ENCODE data around the gene DPH7. TPM values are rescaled to one million over a fixed set of nuclear protein-coding genes. Genes with fewer than 3 reads are reported as not detected.
A peak's percentile ranks its signal among the peaks of the same experiment; 100 is the strongest.

DPH7 gene
- total and polyA plus RNA-seq, 7 donors, result 6.5 to 43.6 (median 28.9) TPM

DNA sequence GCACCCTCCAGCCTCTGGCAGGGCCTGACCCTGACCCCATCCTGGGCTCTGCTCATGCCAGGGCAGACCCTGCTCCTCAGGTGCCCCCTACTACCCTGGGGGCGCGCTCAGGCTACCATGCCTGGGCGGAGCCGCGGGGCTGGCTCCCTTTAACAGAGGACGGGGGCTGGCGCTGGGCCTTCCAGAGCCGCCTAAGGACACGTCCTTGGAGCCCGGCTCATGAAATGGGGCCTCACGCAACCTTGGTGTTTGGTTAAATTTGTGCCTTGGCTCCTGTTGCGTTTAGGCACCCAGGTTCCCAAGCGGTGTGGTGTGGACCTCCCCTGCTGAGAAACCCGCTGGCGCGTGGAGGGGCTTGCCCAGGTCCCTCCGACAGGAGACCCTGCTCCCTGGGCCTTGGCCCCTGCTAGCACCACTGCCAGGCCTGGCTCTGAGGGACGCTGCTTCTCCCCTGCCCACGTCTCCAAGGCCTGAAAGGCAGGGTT is 36.7 kb upstream of the DPH7 start:
- no peaks in the 10 kb centered on the region for H3K27me3 ChIP-seq
- intact Hi-C loops (cut with DNase I), result loop anchor here (5.0 kb wide), 1 partner anchor 38 kb away; the partner anchor contains the start of gene DPH7
- no peak overlapping the region for H3K4me3 ChIP-seq
- WGBS, 2 donors, result 94 to 95% methylated on average over 19 of the region's 19 CpGs
- H3K36me3 ChIP-seq, result peaks cover 15 to 35% (median 20%) of the 10 kb centered on the region in 4 donors
- TF ChIP-seq POLR2AphosphoS5 (IDR thresholded peaks at IDR 0.05) (no peak), EP300 (IDR thresholded peaks at IDR 0.05) (no peak), POLR2A (IDR thresholded peaks at IDR 0.05) (no peak)
- TF ChIP-seq, protein P1, sequence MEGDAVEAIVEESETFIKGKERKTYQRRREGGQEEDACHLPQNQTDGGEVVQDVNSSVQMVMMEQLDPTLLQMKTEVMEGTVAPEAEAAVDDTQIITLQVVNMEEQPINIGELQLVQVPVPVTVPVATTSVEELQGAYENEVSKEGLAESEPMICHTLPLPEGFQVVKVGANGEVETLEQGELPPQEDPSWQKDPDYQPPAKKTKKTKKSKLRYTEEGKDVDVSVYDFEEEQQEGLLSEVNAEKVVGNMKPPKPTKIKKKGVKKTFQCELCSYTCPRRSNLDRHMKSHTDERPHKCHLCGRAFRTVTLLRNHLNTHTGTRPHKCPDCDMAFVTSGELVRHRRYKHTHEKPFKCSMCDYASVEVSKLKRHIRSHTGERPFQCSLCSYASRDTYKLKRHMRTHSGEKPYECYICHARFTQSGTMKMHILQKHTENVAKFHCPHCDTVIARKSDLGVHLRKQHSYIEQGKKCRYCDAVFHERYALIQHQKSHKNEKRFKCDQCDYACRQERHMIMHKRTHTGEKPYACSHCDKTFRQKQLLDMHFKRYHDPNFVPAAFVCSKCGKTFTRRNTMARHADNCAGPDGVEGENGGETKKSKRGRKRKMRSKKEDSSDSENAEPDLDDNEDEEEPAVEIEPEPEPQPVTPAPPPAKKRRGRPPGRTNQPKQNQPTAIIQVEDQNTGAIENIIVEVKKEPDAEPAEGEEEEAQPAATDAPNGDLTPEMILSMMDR (IDR thresholded peaks at IDR 0.05), result no peak
- H3K4me1 ChIP-seq, result peaks cover 0 to 40% (median 35%) of the 10 kb centered on the region in 4 donors
- DNase-seq, result no peak
- no peaks in the 10 kb centered on the region for H3K9me3 ChIP-seq
- no peak overlapping the region for H3K27ac ChIP-seq

DNA sequence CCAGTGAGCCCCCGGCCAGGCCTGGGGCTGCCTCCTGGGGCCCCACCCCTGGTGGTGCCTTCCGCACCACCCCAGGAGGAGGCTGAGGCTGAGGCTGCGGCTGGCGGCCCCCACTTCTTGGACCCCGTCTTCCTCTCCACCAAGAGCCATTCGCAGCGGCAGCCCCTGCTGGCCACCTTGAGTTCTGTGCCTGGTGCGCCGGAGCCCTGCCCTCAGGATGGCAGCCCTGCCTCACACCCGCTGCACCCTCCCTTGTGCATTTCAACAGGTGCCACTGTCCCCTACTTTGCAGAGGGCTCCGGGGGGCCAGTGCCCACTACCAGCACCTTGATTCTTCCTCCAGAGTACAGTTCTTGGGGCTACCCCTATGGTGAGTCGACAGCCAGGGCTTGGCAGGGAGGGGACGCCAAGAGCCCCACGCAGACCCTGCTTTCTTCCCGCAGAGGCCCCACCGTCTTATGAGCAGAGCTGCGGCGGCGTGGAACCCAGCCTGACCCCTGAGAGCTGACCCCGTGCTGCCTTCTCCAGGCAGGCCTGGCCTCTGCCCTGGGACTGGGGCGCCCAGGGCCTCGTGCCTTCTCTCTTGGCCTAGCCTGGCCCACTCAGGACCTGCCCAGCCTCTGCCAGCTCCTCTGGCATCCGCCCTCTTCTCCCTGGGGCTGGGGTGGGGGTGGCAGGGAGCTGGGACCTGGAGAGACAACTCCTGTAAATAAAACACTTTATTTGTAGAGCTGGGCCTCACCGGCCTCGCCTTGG is 36.1 kb upstream of the DPH7 start:
- 91 to 92% methylated on average over 25 of the region's 25 CpGs for WGBS, 2 donors
- intact Hi-C loops (cut with DNase I), result loop anchor here (5.0 kb wide), 1 partner anchor 38 kb away; the partner anchor contains the start of gene DPH7
- Histone ChIP-seq H3K27ac (no peak overlapping the region), H3K4me1 (peaks cover 0 to 34% (median 28%) of the 10 kb centered on the region in 4 donors), H3K27me3 (no peaks in the 10 kb centered on the region), H3K36me3 (peaks cover 15 to 35% (median 20%) of the 10 kb centered on the region in 4 donors), H3K4me3 (no peak overlapping the region), H3K9me3 (no peaks in the 10 kb centered on the region)
- TF ChIP-seq, protein P1 (IDR thresholded peaks at IDR 0.05), result no peak
- no peak for TF ChIP-seq POLR2A (IDR thresholded peaks at IDR 0.05)
- no peak for TF ChIP-seq POLR2AphosphoS5 (IDR thresholded peaks at IDR 0.05)
- TF ChIP-seq EP300 (IDR thresholded peaks at IDR 0.05), result no peak
- no peak for DNase-seq

DNA sequence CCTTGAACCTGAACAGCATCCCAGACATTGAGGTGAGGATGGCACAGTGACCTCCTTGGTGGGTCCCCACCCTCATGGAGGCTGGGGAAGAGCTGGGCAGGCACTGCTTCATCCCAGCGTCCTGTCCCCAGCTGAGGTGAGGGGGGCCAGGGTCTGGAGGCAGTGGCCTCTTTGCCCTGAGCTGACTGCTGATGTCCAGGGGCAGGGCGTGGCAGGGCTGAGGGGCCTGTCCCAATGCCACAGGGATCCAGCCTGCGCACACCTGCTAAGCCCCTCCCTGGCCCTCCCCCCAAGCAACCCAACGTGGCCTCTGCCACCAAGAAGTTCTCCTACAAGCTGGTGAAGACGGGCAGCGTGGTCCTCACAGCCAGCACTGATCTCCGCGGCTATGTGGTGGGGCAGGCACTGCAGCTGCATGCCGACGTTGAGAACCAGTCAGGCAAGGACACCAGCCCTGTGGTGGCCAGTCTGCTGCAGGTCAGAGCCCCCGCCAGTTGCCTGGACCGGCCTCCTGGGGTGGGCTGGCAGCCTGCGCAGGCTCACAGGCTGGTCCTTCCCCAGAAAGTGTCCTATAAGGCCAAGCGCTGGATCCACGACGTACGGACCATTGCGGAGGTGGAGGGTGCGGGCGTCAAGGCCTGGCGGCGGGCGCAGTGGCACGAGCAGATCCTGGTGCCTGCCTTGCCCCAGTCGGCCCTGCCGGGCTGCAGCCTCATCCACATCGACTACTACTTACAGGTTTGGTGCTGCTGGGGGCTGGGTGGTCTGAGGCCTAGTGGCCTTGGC is 35.2 kb upstream of the DPH7 start:
- H3K4me3 ChIP-seq, result no peak overlapping the region
- H3K27ac ChIP-seq, result no peak overlapping the region
- intact Hi-C loops (cut with DNase I), result no loop called here
- H3K4me1 ChIP-seq, result peaks cover 0 to 31% (median 26%) of the 10 kb centered on the region in 4 donors
- DNase-seq, result no peak
- H3K9me3 ChIP-seq, result no peaks in the 10 kb centered on the region
- H3K36me3 ChIP-seq, result peaks cover 15 to 35% (median 20%) of the 10 kb centered on the region in 4 donors
- WGBS, 2 donors, result 94 to 95% methylated on average over 27 of the region's 27 CpGs
- no peaks in the 10 kb centered on the region for H3K27me3 ChIP-seq
- TF ChIP-seq POLR2A (IDR thresholded peaks at IDR 0.05) (no peak), EP300 (IDR thresholded peaks at IDR 0.05) (no peak), POLR2AphosphoS5 (IDR thresholded peaks at IDR 0.05) (no peak)
- TF ChIP-seq, protein P1 (IDR thresholded peaks at IDR 0.05), result no peak

DNA sequence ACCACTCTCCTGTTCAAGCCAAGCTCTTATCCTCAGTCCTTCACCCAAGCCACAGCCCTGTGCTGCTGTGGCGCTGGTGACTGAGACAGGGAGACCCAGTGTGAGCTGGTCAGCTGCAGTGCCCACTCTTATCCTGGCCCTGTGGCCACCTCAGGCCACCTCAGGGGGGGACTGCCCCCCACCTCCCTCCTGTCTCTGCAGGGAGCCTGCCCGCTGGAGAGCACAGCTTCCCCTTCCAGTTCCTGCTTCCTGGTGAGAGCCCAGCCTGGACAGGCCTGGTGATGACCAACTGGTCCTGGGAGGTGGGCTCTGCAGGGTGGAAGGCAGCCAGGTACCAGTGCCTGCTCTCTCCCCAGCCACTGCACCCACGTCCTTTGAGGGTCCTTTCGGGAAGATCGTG is 34.5 kb upstream of the DPH7 start:
- intact Hi-C loops (cut with DNase I), result no loop called here
- no peak overlapping the region for H3K4me3 ChIP-seq
- H3K9me3 ChIP-seq, result no peaks in the 10 kb centered on the region
- DNase-seq, result no peak
- peaks cover 15 to 35% (median 20%) of the 10 kb centered on the region in 4 donors for H3K36me3 ChIP-seq
- TF ChIP-seq POLR2AphosphoS5 (IDR thresholded peaks at IDR 0.05), result no peak
- no peak for TF ChIP-seq POLR2A (IDR thresholded peaks at IDR 0.05)
- TF ChIP-seq EP300 (IDR thresholded peaks at IDR 0.05), result no peak
- TF ChIP-seq, protein P1 (IDR thresholded peaks at IDR 0.05), result no peak
- peaks cover 0 to 31% (median 26%) of the 10 kb centered on the region in 4 donors for H3K4me1 ChIP-seq
- WGBS, 2 donors, result 90 to 92% methylated on average over 5 of the region's 5 CpGs
- H3K27ac ChIP-seq, result peak overlapping the region in 1 of 4 donors; percentile 46
- no peaks in the 10 kb centered on the region for H3K27me3 ChIP-seq

Data from sigmoid colon (tissue), 7 donors.